Measurements from ENCODE around the gene AGR3. TPM values are rescaled to one million over a fixed set of nuclear protein-coding genes. Genes with fewer than 3 reads are reported as not detected.

The AGR3 gene
- total RNA-seq (2022) (not detected in 2 replicates), Bru-seq, nascent RNA (not detected), BruChase-seq, experiment 1, labeled RNA remaining after a 6-hour chase (not detected), BruChase-seq, experiment 2, labeled RNA remaining after a 2-hour chase (not detected)
- long read RNA-seq, result 0 reads

GRCh38 chr7:16881844-16882243 lies at the start of gene AGR3:
AGR3 (minus strand) TSS chr7:16881983; CDS start chr7:16878618, 3,365 bp downstream.
- Mint-ChIP-seq H3K36me3 (ENCODE audit: insufficient read depth, unreplicated experiment) (no peaks in the 10 kb centered on the region), H3K27me3 (ENCODE audit: insufficient read depth, unreplicated experiment) (no peaks in the 10 kb centered on the region), H3K9me3 (ENCODE audit: unreplicated experiment) (no peaks in the 10 kb centered on the region), H3K27ac (ENCODE audit: low read depth, unreplicated experiment) (no peak within 1 kb of the TSS), H3K4me3 (ENCODE audit: unreplicated experiment) (no peak within 1 kb of the TSS), H3K4me1 (ENCODE audit: insufficient read depth, unreplicated experiment) (no peaks in the 10 kb centered on the region)
- intact Hi-C loops (cut with micrococcal nuclease), result no loop called here
- CTCF ChIA-PET, result interaction anchor here (0.6 to 1.7 kb wide), 4 partner anchors 10 to 169 kb away, joined by 3 to 11 read pairs (median 4); no protein-coding TSS in a partner anchor
- BruUV-seq (replicated peaks), result no TSS peak
- no peak for DNase-seq (ENCODE audit: unreplicated experiment)
- POLR2A ChIA-PET, result interaction anchor here (0.7 to 1.0 kb wide), 2 partner anchors 32 to 262 kb away, joined by 3 read pairs; no protein-coding TSS in a partner anchor
- TF ChIP-seq CTCF (IDR thresholded peaks at IDR 0.05; ENCODE audit: unreplicated experiment), result no peak

GRCh38 chr7:16930946-16931345 lies 49.2 kb upstream of the AGR3 start:
- ChIA-PET POLR2A (no interaction called here), CTCF (interaction anchor here (2.0 kb wide), 1 partner anchor 13 kb away, joined by 12 read pairs; no protein-coding TSS in a partner anchor)
- no peaks in the 10 kb centered on the region for H3K36me3 Mint-ChIP-seq (ENCODE audit: insufficient read depth, unreplicated experiment)
- BruUV-seq (replicated peaks), result no TSS peak
- no peak overlapping the region for H3K27ac Mint-ChIP-seq (ENCODE audit: low read depth, unreplicated experiment)
- peaks cover 17% of the 10 kb centered on the region for H3K4me1 Mint-ChIP-seq (ENCODE audit: insufficient read depth, unreplicated experiment)
- intact Hi-C loops (cut with micrococcal nuclease), result no loop called here
- no peak for DNase-seq (ENCODE audit: unreplicated experiment)
- no peaks in the 10 kb centered on the region for H3K27me3 Mint-ChIP-seq (ENCODE audit: insufficient read depth, unreplicated experiment)
- H3K9me3 Mint-ChIP-seq (ENCODE audit: unreplicated experiment), result no peaks in the 10 kb centered on the region
- TF ChIP-seq CTCF (IDR thresholded peaks at IDR 0.05; ENCODE audit: unreplicated experiment), result no peak
- no peak overlapping the region for H3K4me3 Mint-ChIP-seq (ENCODE audit: unreplicated experiment)

GRCh38 chr7:16929146-16929762 lies 47.5 kb upstream of the AGR3 start:
- BruUV-seq (replicated peaks), result no TSS peak
- H3K27ac Mint-ChIP-seq (ENCODE audit: low read depth, unreplicated experiment), result no peak overlapping the region
- intact Hi-C loops (cut with micrococcal nuclease), result loop anchor here (10.0 kb wide), 1 partner anchor 606 kb away; no protein-coding TSS in a partner anchor
- no peaks in the 10 kb centered on the region for H3K9me3 Mint-ChIP-seq (ENCODE audit: unreplicated experiment)
- H3K4me3 Mint-ChIP-seq (ENCODE audit: unreplicated experiment), result no peak overlapping the region
- H3K27me3 Mint-ChIP-seq (ENCODE audit: insufficient read depth, unreplicated experiment), result no peaks in the 10 kb centered on the region
- TF ChIP-seq CTCF (IDR thresholded peaks at IDR 0.05; ENCODE audit: unreplicated experiment), result no peak
- CTCF ChIA-PET, result interaction anchor here (0.6 to 2.0 kb wide), 5 partner anchors 9 to 709 kb away, joined by 3 to 12 read pairs (median 3); no protein-coding TSS in a partner anchor
- peaks cover 13% of the 10 kb centered on the region for H3K4me1 Mint-ChIP-seq (ENCODE audit: insufficient read depth, unreplicated experiment)
- no peak for DNase-seq (ENCODE audit: unreplicated experiment)
- no peaks in the 10 kb centered on the region for H3K36me3 Mint-ChIP-seq (ENCODE audit: insufficient read depth, unreplicated experiment)
- POLR2A ChIA-PET, result interaction anchor here (1.6 kb wide), 1 partner anchor 10 kb away, joined by 4 read pairs; no protein-coding TSS in a partner anchor

- Mint-ChIP-seq H3K27ac (ENCODE audit: low read depth, unreplicated experiment) (no peak overlapping the region), H3K4me1 (ENCODE audit: insufficient read depth, unreplicated experiment) (peaks cover 24% of the 10 kb centered on the region), H3K27me3 (ENCODE audit: insufficient read depth, unreplicated experiment) (no peaks in the 10 kb centered on the region), H3K9me3 (ENCODE audit: unreplicated experiment) (no peaks in the 10 kb centered on the region), H3K36me3 (ENCODE audit: insufficient read depth, unreplicated experiment) (no peaks in the 10 kb centered on the region), H3K4me3 (ENCODE audit: unreplicated experiment) (no peak overlapping the region)
- intact Hi-C loops (cut with micrococcal nuclease), result loop anchor here (1.0 to 10.0 kb wide), 4 partner anchors 56 to 719 kb away; no protein-coding TSS in a partner anchor
- no TSS peak for BruUV-seq (replicated peaks)
- TF ChIP-seq CTCF (IDR thresholded peaks at IDR 0.05; ENCODE audit: unreplicated experiment), result no peak
- ChIA-PET CTCF (interaction anchor here (0.7 to 3.8 kb wide), 8 partner anchors 28 to 727 kb away, joined by 3 to 22 read pairs (median 4); no protein-coding TSS in a partner anchor), POLR2A (interaction anchor here (1.3 kb wide), 1 partner anchor 374 kb away, joined by 8 read pairs; no protein-coding TSS in a partner anchor)
- DNase-seq (ENCODE audit: unreplicated experiment), result no peak
Observed at GRCh38 chr7:16926861-16927260, 45.1 kb upstream of the AGR3 start.

All from MCF 10A (cell line).